GM21786 (cell line): Measurements from ENCODE around the gene B4GALT1.
A peak's percentile ranks its signal among the peaks of the same experiment; 100 is the strongest.
"Not testable (repeated sequence)": the region's sequence is repeated elsewhere in the genome, so short reads cannot be mapped to it uniquely, and the experiment has no call there.

Experiments used
- ATAC-seq: cut with Tn5 transposase; IDR thresholded peaks from one replicate; pipeline ENCODE4 v1.9.1; 2021; ENCODE audit not compliant: unreplicated experiment

The B4GALT1 gene

DNA sequence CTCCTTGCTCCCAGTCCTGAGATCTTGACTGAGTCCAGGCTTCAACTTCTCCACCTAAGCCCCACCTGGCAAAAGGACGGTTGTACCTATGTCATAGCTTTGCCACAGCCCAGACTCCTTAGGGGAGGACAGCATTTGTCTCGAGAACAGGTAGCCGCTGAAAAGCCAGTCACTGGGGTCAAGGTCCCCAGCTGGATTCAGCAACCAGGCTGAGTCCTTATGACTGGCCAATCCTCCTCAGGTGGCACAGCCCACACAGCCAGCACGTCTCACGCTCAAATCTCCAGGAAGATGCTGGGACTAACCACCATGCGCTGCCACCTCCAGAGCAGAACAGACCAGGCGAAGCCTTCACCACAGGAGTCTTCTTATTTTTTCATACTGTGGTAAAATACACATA is 62.7 kb downstream of the B4GALT1 start:
- ATAC-seq, result no peak

DNA sequence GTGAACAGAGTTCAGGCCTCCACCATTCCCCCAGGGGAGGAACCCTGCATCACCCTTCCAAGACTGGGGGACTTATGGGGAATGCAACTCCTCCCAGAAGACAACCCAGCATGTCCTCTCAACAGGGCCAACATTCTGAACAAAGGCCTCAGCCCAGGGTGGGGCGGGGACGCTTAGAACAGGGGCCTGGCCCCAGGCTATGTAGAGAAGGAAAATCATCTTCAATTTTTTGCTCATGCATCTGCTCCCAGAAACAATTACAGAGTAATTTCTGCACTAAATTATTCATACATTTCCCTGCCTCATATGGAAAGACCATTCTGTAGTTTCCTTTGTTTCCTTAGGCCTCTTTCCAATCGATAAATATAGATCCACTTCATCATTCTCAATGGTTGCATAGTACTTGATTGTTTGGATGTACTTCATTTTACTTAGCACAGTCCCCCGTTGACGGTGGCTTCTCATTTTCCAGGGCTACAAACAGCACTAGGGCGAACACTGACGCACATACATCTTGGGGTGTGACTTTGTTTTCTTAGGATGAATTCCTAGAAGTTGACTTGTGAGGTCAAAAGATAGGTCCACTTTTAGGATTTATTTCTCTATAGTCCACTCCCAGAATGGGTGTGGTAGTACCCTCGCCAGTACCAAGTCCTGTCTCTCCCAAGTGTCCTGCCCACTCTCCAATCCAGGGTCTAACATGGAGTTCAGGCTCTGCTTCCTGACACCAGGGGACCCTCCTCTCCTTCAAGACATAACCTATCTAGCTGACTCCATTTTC is 63.4 kb downstream of the B4GALT1 start:
- ATAC-seq, result no peak

DNA sequence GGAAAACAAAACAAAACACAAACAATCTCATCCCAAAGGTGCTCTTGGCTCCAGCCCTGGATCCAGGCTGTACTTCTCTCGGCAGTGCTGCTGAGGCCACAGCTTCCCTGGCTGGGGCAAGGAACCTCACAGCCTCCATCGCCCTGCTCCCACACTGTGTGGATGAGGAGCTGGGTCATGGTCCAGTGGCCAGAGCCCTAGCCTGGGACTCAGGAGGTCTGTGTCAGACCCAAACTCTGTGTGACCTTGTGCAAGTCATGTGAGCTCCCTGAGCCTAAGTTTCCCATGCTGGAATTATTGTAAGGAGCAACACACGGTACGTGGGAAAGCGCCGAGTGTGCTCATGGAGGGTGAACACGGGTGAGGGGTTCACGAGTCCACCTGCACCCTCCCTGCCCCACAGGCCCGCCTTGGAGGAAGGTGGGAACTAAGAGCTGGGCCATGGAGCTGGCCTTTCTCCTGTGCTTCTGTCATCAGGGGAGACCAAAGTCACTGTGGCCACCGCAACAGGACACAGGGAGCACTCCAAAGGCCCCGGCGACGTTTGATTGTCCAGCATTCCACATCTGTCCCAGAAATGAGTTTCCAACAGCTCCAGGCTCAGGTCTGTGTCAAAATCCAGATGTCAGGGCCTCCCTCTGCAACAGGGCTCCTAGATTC is 64.5 kb downstream of the B4GALT1 start:
- ATAC-seq, result no peak

DNA sequence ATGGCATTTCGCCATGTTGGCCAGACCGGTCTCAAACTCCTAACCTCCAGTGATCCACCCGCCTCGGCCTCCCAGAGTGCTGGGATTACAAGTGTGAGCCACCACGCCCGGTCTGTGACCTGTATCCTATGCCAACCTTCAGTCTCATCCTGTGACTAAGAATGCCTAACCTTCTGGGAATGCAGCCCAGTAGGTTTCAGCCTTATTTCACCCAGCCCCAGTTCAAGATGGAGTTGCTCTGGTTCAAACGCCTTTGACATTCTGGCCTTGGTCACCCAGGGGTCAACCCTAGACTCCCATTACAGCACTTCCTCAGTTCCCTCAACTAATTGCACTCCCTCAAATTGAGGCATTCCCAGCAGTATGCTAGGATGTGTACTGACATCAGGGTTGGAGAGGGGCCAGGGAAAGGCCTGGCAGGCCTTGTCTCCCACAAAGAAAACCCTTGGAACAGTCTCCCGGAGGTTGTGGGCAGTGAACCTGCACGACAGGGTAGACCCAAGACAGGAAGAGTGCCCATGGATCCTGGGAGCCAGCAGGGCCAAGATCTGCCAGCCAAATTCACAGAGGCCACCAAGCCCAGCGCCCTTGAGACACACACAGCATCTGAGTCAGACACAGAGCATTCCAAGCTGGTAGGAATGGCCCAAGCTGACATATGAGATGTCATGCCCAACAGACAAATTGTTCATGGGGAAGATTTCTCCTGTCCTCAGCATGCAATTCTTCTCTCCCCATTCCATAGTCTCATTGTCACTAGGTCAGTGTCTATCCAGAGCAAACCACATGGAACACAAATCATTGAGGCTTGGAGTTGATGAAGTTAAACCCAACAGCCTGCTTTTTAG is 65.8 kb downstream of the B4GALT1 start:
- no peak for ATAC-seq

DNA sequence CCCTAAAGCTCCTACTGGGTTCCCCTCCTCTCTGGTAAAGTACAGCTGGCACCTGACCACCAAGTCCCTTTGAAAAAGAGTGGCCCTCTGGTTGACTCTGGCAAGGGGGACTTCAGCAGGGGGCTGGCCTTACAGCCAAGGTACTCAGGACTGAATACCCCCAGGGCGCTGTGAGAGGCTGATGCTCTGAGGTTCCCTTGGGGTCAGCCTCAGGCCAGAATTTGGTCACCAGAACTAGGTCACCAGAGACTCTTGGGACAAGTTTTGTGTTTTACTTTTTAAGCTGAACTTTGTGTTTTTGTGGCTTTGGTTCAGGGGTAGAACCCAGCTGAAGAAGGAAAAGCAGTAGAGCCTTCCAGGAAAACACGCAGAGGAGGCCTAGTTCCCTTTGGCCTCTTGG is 67.4 kb downstream of the B4GALT1 start:
- ATAC-seq, result no peak

DNA sequence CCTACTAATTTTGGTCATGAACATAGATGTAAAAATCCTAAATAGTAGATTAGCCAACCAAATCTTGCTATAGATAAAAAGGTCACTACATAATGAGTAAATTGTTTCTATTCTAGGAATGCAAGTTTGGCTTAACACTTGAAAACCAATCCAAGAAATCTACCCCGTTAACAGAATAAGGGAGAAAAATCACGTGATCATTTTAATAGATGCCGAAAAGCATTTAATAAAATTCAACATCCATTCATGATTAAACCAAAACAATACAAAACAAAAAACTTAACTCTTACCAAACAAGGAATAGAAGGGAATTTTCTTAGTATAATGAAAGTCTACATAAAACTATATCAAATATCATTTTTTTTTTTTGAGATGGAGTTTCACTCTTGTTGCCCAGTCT is 69.9 kb downstream of the B4GALT1 start:
- ATAC-seq, result no peak

DNA sequence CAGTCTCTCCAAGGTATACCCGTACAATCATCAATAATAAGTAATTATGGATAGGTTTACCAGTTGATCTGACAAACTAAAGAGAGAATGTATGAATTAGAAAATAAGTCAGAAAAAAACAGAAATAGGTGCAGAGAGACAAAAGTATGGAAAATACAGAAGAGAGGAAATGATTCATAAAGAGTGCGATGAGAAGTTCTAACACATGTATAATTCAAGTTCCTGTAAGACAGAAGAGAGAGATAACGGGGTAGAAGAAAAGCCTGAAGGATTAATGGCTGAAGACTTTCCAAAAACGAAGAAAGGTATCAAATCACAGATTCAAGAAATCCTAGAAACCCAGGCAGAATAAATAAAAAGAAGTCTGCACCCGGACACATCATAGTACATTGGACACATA is 74.5 kb downstream of the B4GALT1 start:
- no peak for ATAC-seq

DNA sequence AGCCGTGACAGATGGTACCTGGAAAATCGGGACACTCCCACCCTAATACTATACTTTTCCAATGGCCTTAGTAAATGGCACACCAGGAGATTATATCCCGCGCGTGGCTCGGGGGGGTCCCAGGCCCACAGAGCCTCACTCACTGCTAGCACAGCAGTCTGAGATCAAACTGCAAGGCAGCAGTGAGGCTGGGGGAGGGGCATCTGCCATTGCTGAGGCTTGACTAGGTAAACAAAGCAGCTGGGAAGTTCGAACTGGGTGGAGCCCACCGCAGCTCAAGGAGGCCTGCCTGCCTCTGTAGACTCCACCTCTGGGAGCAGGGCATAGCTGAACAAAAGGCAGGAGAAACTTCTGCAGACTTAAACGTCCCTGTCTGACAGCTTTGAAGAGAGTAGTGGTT is 81.5 kb downstream of the B4GALT1 start:
- not testable (repeated sequence) for ATAC-seq

DNA sequence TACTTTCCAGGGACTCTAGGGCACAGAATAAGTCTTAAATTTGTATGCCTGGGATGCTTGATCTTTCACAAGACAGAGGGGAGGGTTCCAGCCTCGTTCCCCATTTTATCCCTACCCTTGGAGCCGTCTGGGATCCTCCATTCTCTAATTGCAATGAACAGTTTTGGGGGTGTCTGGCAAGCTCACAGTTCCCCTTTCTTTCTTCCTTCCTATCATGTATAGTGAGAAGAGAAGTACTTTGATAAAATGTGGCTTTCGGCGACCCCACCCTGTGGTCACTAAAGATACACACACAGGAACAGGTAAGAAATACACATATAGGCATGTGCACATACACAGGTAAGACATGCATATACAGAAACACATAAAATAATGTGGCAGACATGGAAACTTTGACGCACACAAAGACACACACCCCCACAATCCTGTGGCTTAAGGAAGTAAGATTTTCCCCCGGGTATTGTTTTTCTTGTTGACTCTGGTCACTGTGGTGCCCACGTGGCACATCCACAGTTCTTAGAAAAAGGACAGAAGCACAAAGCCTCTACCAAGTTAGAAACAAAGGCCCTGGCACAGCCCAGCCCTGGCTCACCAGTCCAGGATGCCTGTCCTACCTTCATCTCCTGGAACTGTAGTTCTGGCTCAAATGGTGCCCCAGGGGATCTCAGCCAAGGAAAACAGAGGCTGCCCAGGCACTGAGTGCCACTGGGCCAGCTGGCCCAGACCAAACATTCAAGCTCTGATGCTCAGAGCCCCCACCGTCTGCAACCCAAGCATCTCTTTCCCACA is 84.4 kb downstream of the B4GALT1 start:
- ATAC-seq, result no peak

DNA sequence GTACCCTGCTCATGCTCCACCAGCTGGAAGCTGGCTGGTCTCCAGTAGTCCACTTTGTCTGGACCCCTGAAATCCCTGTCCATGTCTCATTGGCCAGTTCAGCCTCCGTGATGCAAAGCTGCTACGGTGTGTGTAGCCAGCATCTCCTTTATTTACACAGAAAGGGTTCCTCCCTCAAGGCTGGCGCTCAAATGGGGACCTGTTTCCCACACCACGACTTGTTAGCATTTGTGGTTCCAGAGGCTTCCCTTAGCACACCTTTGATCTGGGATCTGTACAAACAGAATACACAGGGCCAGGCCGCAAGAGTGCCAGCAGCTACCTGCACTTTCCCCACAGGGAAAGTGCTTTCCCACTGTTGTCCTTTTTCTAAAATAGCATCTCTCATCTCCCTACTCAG is 85.0 kb downstream of the B4GALT1 start:
- ATAC-seq, result no peak

DNA sequence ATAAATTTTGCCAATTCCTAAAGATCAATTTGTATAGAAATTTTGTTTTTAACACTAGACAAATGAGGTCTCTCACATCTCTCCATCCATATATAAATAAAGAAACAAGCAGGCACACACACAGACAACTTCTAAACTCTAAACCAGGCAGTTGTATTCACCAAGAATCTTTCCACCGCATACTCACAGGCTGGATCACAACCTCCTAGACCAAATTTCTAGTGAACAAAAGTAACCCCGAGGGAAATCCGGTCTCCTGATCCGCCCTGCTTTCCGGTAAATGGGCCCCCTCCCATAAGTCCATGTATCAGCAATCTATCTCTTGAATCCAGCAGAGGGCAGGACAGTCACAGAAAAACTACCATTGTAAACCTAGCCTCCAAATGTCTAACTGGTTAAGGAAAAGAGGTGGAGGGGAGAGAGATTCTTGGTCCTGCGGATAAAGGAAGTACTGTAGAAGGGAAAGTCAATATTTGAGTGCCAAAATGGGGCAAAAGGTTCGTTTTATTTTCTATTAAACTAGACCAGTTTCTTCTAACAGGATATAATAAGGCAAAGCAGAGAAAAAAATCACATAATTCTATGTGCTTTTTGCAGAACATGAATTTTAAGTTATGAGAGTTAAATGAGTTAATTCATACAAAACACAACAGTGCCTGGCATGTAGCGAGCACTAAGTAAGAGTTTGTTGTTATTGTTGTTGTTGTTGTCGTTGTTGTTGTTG is 85.8 kb downstream of the B4GALT1 start:
- peak; percentile 44 for ATAC-seq

DNA sequence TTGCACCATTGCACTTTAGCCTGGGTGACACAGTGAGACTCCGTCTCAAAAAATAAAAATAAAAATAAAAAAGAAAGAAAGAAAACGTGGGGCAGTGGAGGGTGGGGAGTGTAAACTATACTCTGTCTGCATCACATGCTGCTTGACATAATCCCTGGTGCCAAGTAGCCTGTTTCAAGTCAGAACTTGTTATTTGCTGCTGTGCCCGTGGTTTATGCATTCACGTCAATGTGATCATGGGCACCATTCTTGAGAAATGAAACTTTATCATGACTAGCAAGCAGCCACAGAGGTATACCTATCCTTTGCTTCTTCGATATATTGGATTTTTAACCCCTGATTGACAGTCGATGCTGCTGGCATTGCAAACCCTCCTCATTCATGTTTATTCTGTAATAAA is 86.6 kb downstream of the B4GALT1 start:
- no peak for ATAC-seq

DNA sequence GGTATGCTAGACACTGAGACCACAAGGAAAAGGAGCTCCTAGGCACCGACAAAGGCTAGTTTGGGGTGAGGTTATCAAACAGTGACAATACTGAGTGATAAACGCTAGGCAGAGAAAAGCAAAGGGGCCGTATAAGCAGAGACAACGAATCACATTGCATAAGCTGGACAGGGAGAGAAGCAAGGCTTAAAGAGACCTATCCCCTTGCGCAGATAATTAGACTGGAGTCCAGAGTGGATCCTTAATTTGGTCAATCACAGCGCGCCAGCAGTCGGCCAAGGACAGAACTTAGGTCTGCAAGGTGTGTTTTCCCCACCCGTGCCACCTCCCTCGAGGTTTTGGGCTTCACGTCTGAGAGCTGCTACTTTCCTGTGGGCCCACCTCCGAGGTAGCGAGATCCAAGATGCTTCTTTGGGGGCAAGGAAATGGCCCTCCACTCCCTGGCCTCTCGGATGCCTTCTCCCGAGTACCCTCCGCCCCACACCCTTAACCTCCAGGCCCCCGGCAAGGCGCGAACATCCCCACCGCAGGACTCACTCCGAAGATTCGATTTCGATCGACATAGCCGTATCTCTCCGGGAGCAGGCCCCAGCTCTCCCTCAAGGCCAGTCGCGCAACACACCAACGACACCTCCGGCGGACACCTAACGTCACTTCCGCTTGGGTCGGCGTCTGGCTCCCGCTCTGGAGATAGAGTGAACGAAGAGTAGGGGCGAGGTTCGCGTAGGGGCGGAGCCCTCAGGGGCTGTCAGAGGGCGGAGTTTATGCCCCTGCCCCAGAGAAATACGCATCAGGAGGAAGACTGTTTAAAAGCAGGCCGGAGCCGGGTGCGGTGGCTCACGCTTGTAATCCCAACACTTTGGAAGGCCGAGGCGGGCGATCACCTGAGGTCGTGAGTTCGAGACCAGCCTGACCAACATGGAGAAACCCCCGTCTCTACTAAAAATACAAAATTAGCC is 90.8 kb downstream of the B4GALT1 start, which contains the start of gene SMU1:
Gene SMU1 (minus strand): TSS at position 629 of the 959 bp plus-strand sequence. CDS start 66 bp downstream, at position 563.
- peak; percentile 99 for ATAC-seq

DNA sequence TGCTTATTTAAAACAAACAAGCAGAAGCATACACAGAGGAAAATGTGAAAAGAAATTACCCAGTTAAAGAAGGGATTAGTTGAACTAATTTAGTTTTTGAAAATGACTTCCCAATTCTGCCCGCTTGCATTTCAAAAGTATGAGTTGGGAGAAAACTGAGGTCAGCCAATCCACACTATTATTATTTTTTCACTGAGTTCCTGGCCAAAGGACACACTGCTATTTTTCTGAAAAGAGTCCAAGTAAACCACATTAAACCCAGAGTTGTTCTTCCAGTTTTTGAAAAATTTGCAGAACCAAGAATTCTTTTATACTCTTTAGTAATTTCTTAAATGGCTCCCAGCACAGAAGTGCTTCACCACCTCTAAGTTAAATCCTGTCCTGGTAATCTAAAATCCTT is 98.1 kb downstream of the B4GALT1 start:
- ATAC-seq, result no peak

DNA sequence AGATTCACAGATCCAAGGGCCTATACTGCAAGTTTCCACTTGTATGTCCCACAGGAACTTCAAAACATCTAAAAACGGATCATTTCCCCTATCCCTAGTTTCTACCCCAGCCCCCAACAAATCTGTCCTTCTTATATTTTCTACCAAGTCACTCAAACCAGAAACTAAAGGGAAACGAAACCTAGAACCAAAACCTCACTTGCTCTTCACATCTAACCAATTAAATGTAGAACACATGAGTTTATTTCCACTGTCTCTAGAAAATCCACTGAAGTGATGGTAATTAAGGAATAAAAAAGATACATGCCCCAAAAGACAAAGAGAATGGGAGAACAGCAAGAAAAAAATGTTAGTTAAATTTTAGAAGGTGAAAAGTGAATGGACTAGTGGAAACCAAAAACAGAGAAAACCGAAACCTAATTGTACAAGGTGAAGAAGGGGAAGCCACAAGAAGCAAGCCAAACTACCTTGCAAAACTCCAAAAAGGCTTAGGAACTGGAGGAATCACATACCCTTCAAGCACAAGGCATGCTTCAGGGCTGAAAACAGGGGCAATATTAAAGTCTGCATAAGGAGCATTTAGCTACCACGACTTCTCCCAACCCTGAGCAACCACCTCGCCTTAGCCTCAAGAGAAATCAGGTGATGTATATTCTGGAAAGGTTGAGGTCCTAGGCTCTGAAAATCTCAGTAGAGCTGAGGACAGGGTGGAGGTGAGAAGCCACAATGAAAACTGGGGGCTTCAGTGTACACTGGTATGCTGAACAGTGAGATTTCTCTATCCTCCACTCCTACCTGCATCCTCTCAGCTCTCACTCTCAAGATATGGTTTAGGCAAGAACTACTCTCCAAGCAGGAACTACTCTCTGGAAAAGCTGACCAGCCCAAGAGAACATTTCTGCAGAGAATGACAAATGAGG is 101.7 kb downstream of the B4GALT1 start:
- ATAC-seq, result peak; percentile 78
